NCI-H2196 (cell line): ENCODE results near the gene RPL38.
A peak's percentile ranks its signal among the peaks of the same experiment; 100 is the strongest.
"Not testable (repeated sequence)": the region's sequence is repeated elsewhere in the genome, so short reads cannot be mapped to it uniquely, and the experiment has no call there.

Experiments
- DNase-seq: peaks from one replicate; lab custom pipeline; 2025; ENCODE audit not compliant: unreplicated experiment; lab: John Stamatoyannopoulos, UW

RPL38 gene

GRCh38 chr17:74182041-74182723, 21.3 kb upstream of the RPL38 start:
- DNase-seq = no peak

- DNase-seq = no peak
Measured at GRCh38 chr17:74183411-74183810, 20.1 kb upstream of the RPL38 start.

- DNase-seq = no peak
Measured at GRCh38 chr17:74185571-74186185, 17.8 kb upstream of the RPL38 start.

- no peak for DNase-seq
Measured at GRCh38 chr17:74186498-74186897, 17.0 kb upstream of the RPL38 start.

- peak; percentile 61 for DNase-seq
Measured at GRCh38 chr17:74187761-74188160, 15.7 kb upstream of the RPL38 start.

GRCh38 chr17:74188687-74189086, 14.8 kb upstream of the RPL38 start:
- DNase-seq = not testable (repeated sequence)

GRCh38 chr17:74190154-74190553, 13.3 kb upstream of the RPL38 start:
- DNase-seq = peak; percentile 69

- DNase-seq = no peak
Measured at GRCh38 chr17:74190807-74191406, 12.6 kb upstream of the RPL38 start.

- DNase-seq = peak; percentile 94
Measured at GRCh38 chr17:74192950-74193781, 10.3 kb upstream of the RPL38 start.

- DNase-seq = no peak
Measured at GRCh38 chr17:74194682-74195081, 8.8 kb upstream of the RPL38 start.

GRCh38 chr17:74196541-74197317, 6.7 kb upstream of the RPL38 start:
- DNase-seq = no peak

- no peak for DNase-seq
Measured at GRCh38 chr17:74197801-74198200, 5.7 kb upstream of the RPL38 start.

GRCh38 chr17:74198694-74199093, 4.8 kb upstream of the RPL38 start:
- DNase-seq = no peak

GRCh38 chr17:74199306-74200092, 4.0 kb upstream of the RPL38 start:
- DNase-seq = peak; percentile 66

GRCh38 chr17:74200112-74200511, 3.4 kb upstream of the RPL38 start:
- no peak for DNase-seq

- DNase-seq = peak; percentile 81
Measured at GRCh38 chr17:74201250-74201649, 2.2 kb upstream of the RPL38 start.

- DNase-seq = no peak
Measured at GRCh38 chr17:74201948-74202347, 1.5 kb upstream of the RPL38 start.

GRCh38 chr17:74202938-74203337, 540 bp upstream of the RPL38 start:
- DNase-seq = no peak

- no peak for DNase-seq
Measured at GRCh38 chr17:74204474-74204873, 996 bp downstream of the RPL38 start.

- no peak for DNase-seq
Measured at GRCh38 chr17:74205274-74205673, 1.8 kb downstream of the RPL38 start.
